ENCODE results near the gene EPG5. TPM values are rescaled to one million over a fixed set of nuclear protein-coding genes. Genes with fewer than 3 reads are reported as not detected.
"Not testable (repeated sequence)": the region's sequence is repeated elsewhere in the genome, so short reads cannot be mapped to it uniquely, and the experiment has no call there.

Gene EPG5
- total RNA-seq, 8 experiments from 2014 or later = 10.5 to 28.2 (median 16.3) TPM

DNA sequence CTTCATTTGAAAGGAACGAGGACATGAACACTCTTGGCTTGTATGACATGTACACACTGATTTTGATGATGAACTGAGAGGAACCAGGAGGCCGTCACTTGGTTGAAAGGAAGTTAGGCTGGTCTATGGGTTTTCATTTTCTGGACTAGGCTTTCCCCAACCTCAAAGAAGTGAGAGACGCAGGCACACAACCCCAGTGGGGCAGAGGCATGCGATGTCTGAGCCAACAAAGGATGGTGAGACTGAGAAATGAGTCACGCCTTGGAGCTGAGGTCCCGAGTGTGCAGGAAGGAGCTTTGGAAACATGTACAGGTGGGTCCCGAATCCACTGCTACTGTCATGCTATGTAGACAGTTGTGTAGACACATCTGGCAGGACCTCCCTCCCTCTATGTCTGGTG lies 117.6 kb downstream of the EPG5 start:
- Histone ChIP-seq H3K27ac (no peak overlapping the region), H3K4me1 (replicated peaks in 1 of 2) (no peaks in the 10 kb centered on the region), H3K4me3 (no peak overlapping the region)
- 83 to 100% (median 92%) methylated on average over 1 to 7 of the region's 7 CpGs; no CpG with 5 or more reads in 3 of the 10 experiments for WGBS, 10 experiments
- ATAC-seq (replicated peaks in 6 of 8) = no peak
- in situ Hi-C loops (cut with MboI; ENCODE audit: low pct_unique_long_range_greater_than_20kb in 2 of 9, low sequenced_read_pairs in 9 of 9, unreplicated experiment in 9 of 9) = no loop called here

- in situ Hi-C loops (cut with MboI; ENCODE audit: low pct_unique_long_range_greater_than_20kb in 2 of 9, low sequenced_read_pairs in 9 of 9, unreplicated experiment in 9 of 9); ATAC-seq (replicated peaks in 6 of 8); H3K4me3 ChIP-seq; H3K27ac ChIP-seq; H3K4me1 ChIP-seq (replicated peaks in 1 of 2): not testable (repeated sequence)
- 80 to 100% (median 95%) methylated on average over 1 to 8 of the region's 13 CpGs; no CpG with 5 or more reads in 2 of the 10 experiments for WGBS, 10 experiments
Measured at GRCh38 chr18:45848643-45849042, 118.5 kb downstream of the EPG5 start.

GRCh38 chr18:45847119-45847518 lies 120.0 kb downstream of the EPG5 start:
- 17 to 100% (median 78%) methylated on average over 1 to 3 of the region's 3 CpGs; no CpG with 5 or more reads in 2 of the 10 experiments for WGBS, 10 experiments
- Histone ChIP-seq H3K4me1 (replicated peaks in 1 of 2) (no peaks in the 10 kb centered on the region), H3K27ac (no peak overlapping the region), H3K4me3 (no peak overlapping the region)
- no peak for ATAC-seq (replicated peaks in 6 of 8)
- in situ Hi-C loops (cut with MboI; ENCODE audit: low pct_unique_long_range_greater_than_20kb in 2 of 9, low sequenced_read_pairs in 9 of 9, unreplicated experiment in 9 of 9) = no loop called here

GRCh38 chr18:45845410-45845809 lies 121.7 kb downstream of the EPG5 start:
- H3K27ac ChIP-seq = no peak overlapping the region
- in situ Hi-C loops (cut with MboI; ENCODE audit: low pct_unique_long_range_greater_than_20kb in 2 of 9, low sequenced_read_pairs in 9 of 9, unreplicated experiment in 9 of 9) = no loop called here
- peak in 3 of 8 experiments; percentile 16 to 34 (median 32) for ATAC-seq (replicated peaks in 6 of 8)
- H3K4me1 ChIP-seq (replicated peaks in 1 of 2) = no peaks in the 10 kb centered on the region
- 72 to 100% (median 80%) methylated on average over 1 to 4 of the region's 8 CpGs; no CpG with 5 or more reads in 6 of the 10 experiments for WGBS, 10 experiments
- H3K4me3 ChIP-seq = no peak overlapping the region

- H3K4me1 ChIP-seq (replicated peaks in 1 of 2) = no peaks in the 10 kb centered on the region
- ATAC-seq (replicated peaks in 6 of 8) = no peak
- no peak overlapping the region for H3K27ac ChIP-seq
- in situ Hi-C loops (cut with MboI; ENCODE audit: low pct_unique_long_range_greater_than_20kb in 2 of 9, low sequenced_read_pairs in 9 of 9, unreplicated experiment in 9 of 9) = no loop called here
- WGBS, 10 experiments = 16 to 100% (median 91%) methylated on average over 1 to 7 of the region's 7 CpGs; no CpG with 5 or more reads in 2 of the 10 experiments
- H3K4me3 ChIP-seq = no peak overlapping the region
Measured at GRCh38 chr18:45844938-45845337, 122.2 kb downstream of the EPG5 start.

DNA sequence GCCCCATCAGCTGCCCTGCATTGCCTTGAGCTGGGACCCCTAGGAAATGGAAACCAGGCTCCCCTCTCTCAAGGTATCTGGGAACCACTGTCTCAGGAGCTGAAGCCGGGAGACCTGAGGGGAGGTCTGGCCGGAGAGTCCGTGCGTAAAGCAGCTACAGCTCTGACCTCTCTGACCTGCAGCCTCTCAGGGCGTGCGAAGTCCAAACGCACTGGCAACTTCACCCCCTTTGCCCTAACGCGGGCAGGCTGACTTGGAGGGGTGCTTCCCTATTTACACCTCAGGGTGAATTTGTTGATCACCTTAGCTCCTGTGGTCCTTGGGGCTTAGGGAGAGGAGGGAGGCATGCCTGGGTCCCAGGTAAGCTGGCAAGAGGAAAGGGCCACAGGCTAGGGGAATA lies 124.1 kb downstream of the EPG5 start:
- Histone ChIP-seq H3K4me3 (no peak overlapping the region), H3K4me1 (replicated peaks in 1 of 2) (peaks cover 0 to 5% of the 10 kb centered on the region in 2 donors), H3K27ac (no peak overlapping the region)
- in situ Hi-C loops (cut with MboI; ENCODE audit: low pct_unique_long_range_greater_than_20kb in 2 of 9, low sequenced_read_pairs in 9 of 9, unreplicated experiment in 9 of 9) = no loop called here
- ATAC-seq (replicated peaks in 6 of 8) = no peak
- WGBS, 10 experiments = 80 to 100% (median 93%) methylated on average over 2 to 3 of the region's 9 CpGs; no CpG with 5 or more reads in 6 of the 10 experiments

DNA sequence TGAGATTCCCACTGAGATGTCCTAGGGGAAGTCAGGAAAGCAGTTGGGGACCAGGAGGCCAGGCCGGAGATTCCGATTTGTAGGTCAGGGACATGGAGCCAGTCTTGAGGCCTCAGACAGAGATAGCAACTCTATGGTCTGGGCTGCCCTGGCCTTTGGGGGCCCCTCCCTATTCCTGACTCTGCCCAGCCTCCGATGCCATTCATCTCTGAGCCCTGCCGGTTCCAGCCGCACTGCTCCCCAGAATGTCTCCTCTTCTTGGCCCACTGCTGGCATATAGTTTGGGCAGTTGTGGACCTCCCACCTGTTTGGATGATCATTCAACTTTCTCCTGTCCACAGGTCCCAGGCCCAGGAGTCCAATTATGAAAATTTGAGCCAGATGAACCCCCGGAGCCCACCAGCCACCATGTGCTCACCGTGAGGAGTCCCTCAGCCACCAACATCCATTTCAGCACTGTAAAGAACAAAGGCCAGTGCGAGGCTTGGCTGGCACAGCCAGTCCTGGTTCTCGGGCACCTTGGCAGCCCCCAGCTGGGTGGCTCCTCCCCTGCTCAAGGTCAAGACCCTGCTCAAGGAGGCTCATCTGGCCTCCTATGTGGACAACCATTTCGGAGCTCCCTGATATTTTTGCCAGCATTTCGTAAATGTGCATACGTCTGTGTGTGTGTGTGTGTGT lies 125.2 kb downstream of the EPG5 start:
- no peak for ATAC-seq (replicated peaks in 6 of 8)
- 50 to 100% (median 91%) methylated on average over 2 to 7 of the region's 12 CpGs; no CpG with 5 or more reads in 1 of the 10 experiments for WGBS, 10 experiments
- H3K27ac ChIP-seq = no peak overlapping the region
- peaks cover 0 to 5% of the 10 kb centered on the region in 2 donors for H3K4me1 ChIP-seq (replicated peaks in 1 of 2)
- H3K4me3 ChIP-seq = no peak overlapping the region
- in situ Hi-C loops (cut with MboI; ENCODE audit: low pct_unique_long_range_greater_than_20kb in 2 of 9, low sequenced_read_pairs in 9 of 9, unreplicated experiment in 9 of 9) = no loop called here

GRCh38 chr18:45841060-45841764 lies 125.9 kb downstream of the EPG5 start:
- in situ Hi-C loops (cut with MboI; ENCODE audit: low pct_unique_long_range_greater_than_20kb in 2 of 9, low sequenced_read_pairs in 9 of 9, unreplicated experiment in 9 of 9) = no loop called here
- no peak overlapping the region for H3K27ac ChIP-seq
- 40 to 100% (median 77%) methylated on average over 1 to 17 of the region's 17 CpGs; no CpG with 5 or more reads in 1 of the 10 experiments for WGBS, 10 experiments

DNA sequence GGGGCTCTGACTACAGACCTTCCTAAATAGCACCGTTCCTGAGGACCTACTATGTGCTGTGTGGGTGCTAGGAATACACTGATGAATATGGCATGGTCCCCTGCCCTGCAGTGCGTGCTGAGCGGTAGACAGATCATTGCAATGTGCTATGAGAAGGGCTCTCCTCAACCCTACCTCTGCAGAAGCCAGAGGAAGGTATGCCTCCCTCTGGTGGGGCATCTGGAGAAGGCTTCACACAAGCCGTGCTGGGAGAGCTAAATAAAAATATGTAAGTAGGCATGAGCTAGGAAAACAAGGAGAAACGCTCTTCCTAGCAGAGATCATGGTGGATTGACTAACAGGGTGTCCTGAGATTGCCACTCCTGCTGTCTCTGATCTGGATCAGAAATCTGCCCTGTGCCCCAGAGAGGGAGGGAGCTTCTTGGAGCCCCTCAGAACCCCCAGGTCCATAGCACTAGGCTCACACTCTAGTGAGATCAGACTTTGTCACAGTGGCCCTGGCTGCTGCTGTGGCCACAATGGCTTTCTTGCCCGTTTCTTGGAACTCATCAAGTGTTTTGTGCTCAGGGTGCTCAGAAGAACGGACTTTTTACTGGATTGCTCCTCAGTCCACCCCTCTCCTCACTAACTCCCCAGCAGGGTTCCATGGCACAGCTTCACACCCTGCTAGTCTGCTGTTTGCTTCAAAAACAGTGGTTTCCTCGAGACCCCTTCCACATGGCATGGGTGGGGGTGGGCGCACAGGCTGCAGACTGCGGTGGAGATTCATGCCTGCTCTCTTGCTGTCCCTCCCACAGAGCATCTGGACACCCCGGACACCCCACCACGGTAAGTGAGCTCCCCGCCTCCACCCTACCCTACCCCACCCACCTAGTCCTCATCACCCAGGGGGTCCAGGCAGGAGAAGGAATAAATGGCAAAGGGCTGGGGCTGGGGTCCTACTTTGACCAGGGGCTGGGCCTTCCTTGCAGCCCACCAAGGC lies 127.4 kb downstream of the EPG5 start:
- peak in 5 of 8 experiments; percentile 11 to 82 (median 52) for ATAC-seq (replicated peaks in 6 of 8)
- peaks cover 0 to 5% of the 10 kb centered on the region in 2 donors for H3K4me1 ChIP-seq (replicated peaks in 1 of 2)
- H3K27ac ChIP-seq = no peak overlapping the region
- H3K4me3 ChIP-seq = no peak overlapping the region
- in situ Hi-C loops (cut with MboI; ENCODE audit: low pct_unique_long_range_greater_than_20kb in 2 of 9, low sequenced_read_pairs in 9 of 9, unreplicated experiment in 9 of 9) = no loop called here
- WGBS, 10 experiments = 17 to 70% (median 39%) methylated on average over 2 to 9 of the region's 13 CpGs; no CpG with 5 or more reads in 4 of the 10 experiments

More at GRCh38 chr18:45841060-45841764, 125.9 kb downstream of the EPG5 start:
- Histone ChIP-seq H3K4me3 (no peak overlapping the region), H3K4me1 (replicated peaks in 1 of 2) (peaks cover 0 to 5% of the 10 kb centered on the region in 2 donors)
- ATAC-seq (replicated peaks in 6 of 8) = no peak

GRCh38 chr18:45838302-45839070 lies 128.6 kb downstream of the EPG5 start:
- 0 to 80% (median 36%) methylated on average over 1 to 11 of the region's 53 CpGs; no CpG with 5 or more reads in 4 of the 10 experiments for WGBS, 10 experiments
- H3K4me3 ChIP-seq = no peak overlapping the region
- H3K4me1 ChIP-seq (replicated peaks in 1 of 2) = peaks cover 5 to 7% of the 10 kb centered on the region in 2 donors
- peak in 5 of 8 experiments; percentile 13 to 37 (median 28) for ATAC-seq (replicated peaks in 6 of 8)
- in situ Hi-C loops (cut with MboI; ENCODE audit: low pct_unique_long_range_greater_than_20kb in 2 of 9, low sequenced_read_pairs in 9 of 9, unreplicated experiment in 9 of 9) = no loop called here
- H3K27ac ChIP-seq = no peak overlapping the region

GRCh38 chr18:45837283-45838070 lies 129.7 kb downstream of the EPG5 start:
- WGBS, 10 experiments = 0 to 80% (median 9%) methylated on average over 1 to 22 of the region's 84 CpGs; no CpG with 5 or more reads in 7 of the 10 experiments
- H3K27ac ChIP-seq = no peak overlapping the region
- peak overlapping the region; percentile 12 to 31 (median 23) for H3K4me3 ChIP-seq
- in situ Hi-C loops (cut with MboI; ENCODE audit: low pct_unique_long_range_greater_than_20kb in 2 of 9, low sequenced_read_pairs in 9 of 9, unreplicated experiment in 9 of 9) = no loop called here
- ATAC-seq (replicated peaks in 6 of 8) = peak; percentile 55 to 86 (median 74)
- H3K4me1 ChIP-seq (replicated peaks in 1 of 2) = peaks cover 5 to 7% of the 10 kb centered on the region in 2 donors
